ENCODE results near the gene AP2B1.

Gene AP2B1

DNA sequence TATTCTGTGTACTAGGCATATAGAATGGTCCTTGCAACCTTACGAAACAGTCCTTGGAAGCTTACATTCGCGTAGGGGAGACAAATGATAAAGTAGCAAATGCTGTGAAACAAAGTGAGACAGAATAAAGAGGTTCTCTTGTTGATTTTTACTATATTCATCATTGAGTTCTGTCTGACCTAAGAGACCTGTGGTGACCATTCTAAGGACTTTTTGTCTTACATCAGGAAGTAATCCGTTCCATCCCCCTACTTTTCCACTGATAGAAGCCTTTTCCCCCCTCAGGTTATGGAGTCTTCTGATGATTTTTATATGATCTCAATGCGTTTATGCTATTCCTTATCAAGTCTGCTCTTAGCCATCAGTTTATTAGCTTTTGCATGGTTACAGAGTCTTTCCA, 77.6 kb downstream of the AP2B1 start:
- no peak overlapping the region for H3K27ac ChIP-seq
- TF ChIP-seq, protein P1, sequence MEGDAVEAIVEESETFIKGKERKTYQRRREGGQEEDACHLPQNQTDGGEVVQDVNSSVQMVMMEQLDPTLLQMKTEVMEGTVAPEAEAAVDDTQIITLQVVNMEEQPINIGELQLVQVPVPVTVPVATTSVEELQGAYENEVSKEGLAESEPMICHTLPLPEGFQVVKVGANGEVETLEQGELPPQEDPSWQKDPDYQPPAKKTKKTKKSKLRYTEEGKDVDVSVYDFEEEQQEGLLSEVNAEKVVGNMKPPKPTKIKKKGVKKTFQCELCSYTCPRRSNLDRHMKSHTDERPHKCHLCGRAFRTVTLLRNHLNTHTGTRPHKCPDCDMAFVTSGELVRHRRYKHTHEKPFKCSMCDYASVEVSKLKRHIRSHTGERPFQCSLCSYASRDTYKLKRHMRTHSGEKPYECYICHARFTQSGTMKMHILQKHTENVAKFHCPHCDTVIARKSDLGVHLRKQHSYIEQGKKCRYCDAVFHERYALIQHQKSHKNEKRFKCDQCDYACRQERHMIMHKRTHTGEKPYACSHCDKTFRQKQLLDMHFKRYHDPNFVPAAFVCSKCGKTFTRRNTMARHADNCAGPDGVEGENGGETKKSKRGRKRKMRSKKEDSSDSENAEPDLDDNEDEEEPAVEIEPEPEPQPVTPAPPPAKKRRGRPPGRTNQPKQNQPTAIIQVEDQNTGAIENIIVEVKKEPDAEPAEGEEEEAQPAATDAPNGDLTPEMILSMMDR (conservative IDR thresholded peaks at IDR 0.05), result no peak

DNA sequence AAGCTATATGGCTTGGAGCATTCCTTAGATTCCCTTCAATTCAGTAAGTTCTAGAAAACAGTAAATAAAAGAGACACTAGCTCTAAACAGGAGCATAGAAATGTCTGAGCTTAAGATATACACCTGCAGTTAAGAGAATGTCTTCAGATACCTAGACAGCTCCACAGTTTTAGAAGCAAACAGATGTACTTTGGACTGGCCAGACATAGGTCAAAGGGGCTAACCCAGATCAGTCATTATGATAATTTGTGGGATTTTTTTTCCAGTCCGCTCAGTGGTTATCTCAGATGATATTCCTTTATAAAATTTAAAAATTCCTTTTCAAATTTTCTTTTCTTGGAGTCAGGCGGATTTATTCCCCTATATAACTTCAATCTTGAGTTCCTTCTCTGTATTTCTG, 78.5 kb downstream of the AP2B1 start:
- TF ChIP-seq, protein P1 (conservative IDR thresholded peaks at IDR 0.05), result no peak
- H3K27ac ChIP-seq, result no peak overlapping the region

DNA sequence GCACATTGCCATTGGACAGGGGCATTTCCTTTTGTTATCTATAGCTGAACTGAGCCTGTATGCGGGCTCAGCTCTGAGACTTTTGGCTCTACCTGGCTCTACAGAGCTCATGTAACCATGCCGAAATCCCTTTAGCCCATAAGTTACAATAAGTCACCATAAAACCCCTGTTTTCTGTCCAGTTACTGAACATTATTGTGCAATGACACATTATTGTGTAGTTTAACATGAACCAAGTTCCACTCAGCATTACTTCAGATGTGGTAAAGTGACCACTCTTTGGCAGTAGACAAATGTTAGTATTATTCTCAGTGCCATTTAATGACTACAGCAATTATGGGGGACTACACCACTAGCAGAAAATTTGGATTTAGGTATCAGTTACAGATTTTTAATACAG, 78.9 kb downstream of the AP2B1 start:
- H3K27ac ChIP-seq, result no peak overlapping the region
- TF ChIP-seq, protein P1 (conservative IDR thresholded peaks at IDR 0.05), result no peak

- TF ChIP-seq, protein P1 (conservative IDR thresholded peaks at IDR 0.05), result no peak
- no peak overlapping the region for H3K27ac ChIP-seq
These were observed 79.9 kb downstream of the AP2B1 start for GRCh38 chr17:35666967-35667532.

DNA sequence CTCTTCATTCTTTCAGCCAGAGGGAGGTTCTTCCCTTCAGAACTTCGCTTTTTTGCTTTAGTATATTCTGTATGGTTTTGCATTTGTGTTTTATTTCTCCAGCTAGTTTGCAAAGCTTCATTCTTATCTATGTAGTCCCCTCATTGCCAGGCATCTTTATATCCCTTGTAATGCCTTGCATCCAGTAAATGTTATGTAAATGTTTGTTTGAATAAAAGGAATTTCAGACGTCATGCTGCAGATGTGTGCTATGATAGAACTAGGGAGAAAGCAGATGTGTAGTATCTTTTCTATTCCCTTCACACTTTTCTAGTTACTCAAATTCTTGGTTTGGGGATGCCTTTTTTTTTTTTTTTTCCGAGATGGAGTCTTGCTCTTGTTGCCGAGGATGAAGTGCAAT, 81.7 kb downstream of the AP2B1 start:
- TF ChIP-seq, protein P1 (conservative IDR thresholded peaks at IDR 0.05), result no peak

DNA sequence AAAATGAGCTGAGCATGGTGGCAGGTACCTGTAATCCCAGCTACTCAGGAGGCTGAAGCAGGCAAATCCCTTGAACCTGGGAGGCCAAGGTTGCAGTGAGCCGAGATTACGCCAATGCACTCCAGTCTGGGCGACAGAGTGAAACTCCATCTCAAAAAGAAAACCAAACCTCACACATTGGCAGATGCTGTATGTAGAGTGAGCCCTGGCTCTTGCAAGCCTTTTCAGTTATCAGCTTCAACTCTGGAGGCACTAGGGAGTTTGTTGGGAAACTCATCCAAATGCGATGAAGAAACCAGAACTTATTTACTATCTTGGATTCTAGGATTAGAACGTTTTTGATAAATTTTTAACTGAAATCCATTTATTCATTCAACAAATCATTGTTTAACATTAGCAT, 87.4 kb downstream of the AP2B1 start:
- TF ChIP-seq, protein P1 (conservative IDR thresholded peaks at IDR 0.05), result no peak
- H3K27ac ChIP-seq, result no peak overlapping the region

More for the DNA sequence above, 81.7 kb downstream of the AP2B1 start:
- H3K27ac ChIP-seq, result no peak overlapping the region

DNA sequence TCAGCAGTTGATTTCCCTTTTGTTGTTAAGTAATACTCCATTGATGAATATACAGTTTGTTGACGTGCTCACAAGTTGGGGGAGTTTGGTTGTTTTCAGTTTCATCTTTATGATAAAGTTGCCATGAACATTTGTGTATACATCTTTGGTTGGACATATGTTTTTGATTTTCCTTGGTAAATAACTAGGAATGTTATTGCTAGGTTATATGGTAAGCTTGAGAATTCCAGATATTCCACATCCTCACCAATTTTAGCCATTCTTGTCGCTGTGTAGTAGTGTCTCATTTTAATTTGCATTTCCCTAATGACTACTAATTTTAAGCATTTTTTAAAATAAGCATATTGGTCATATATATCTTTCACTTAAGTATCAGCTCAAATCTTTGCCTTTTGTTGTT, 89.3 kb downstream of the AP2B1 start:
- H3K27ac ChIP-seq, result no peak overlapping the region
- TF ChIP-seq, protein P1 (conservative IDR thresholded peaks at IDR 0.05), result no peak

Measured in VCaP (cell line).